GM21447 (cell line): ENCODE measurements around the gene SCARF2.

ENCODE experiments used
- ATAC-seq: cut with Tn5 transposase; IDR thresholded peaks from one replicate; pipeline ENCODE4 v1.9.1; 2021; ENCODE audit not compliant: unreplicated experiment

The SCARF2 gene

GRCh38 chr22:20440637-20441591 is 3.3 kb upstream of the SCARF2 start:
- no peak for ATAC-seq

- ATAC-seq, result no peak
These were observed 2.4 kb upstream of the SCARF2 start for GRCh38 chr22:20439928-20440575.

GRCh38 chr22:20439556-20439927 is 1.9 kb upstream of the SCARF2 start:
- no peak for ATAC-seq

- ATAC-seq, result no peak
These were observed 1.3 kb upstream of the SCARF2 start for GRCh38 chr22:20438678-20439492.

- ATAC-seq, result no peak
These were observed 727 bp upstream of the SCARF2 start for GRCh38 chr22:20438427-20438677.

- no peak for ATAC-seq
These were observed 635 bp downstream of the SCARF2 start for GRCh38 chr22:20436768-20437612.

- no peak for ATAC-seq
These were observed 1.3 kb downstream of the SCARF2 start for GRCh38 chr22:20436307-20436767.

GRCh38 chr22:20435436-20436306 is 2.0 kb downstream of the SCARF2 start:
- ATAC-seq, result no peak

- ATAC-seq, result no peak
These were observed 2.9 kb downstream of the SCARF2 start for GRCh38 chr22:20434773-20435172.

GRCh38 chr22:20434264-20434751 is 3.3 kb downstream of the SCARF2 start:
- ATAC-seq, result no peak

GRCh38 chr22:20433686-20434241 is 3.9 kb downstream of the SCARF2 start:
- no peak for ATAC-seq

GRCh38 chr22:20433191-20433590 is 4.4 kb downstream of the SCARF2 start:
- no peak for ATAC-seq

GRCh38 chr22:20432244-20432686 is 5.4 kb downstream of the SCARF2 start:
- no peak for ATAC-seq

GRCh38 chr22:20431511-20432192 is 6.0 kb downstream of the SCARF2 start:
- ATAC-seq, result no peak

GRCh38 chr22:20430720-20431510 is 6.7 kb downstream of the SCARF2 start:
- ATAC-seq, result no peak

- no peak for ATAC-seq
These were observed 7.4 kb downstream of the SCARF2 start for GRCh38 chr22:20430101-20430719.
